D721Med (cell line): ENCODE data around the gene ATP6V1C2.

ENCODE experiments used
- DNase-seq: peaks from one replicate; pipeline ENCODE4 v3.0.0; 2011; ENCODE audit warnings: low spot score; ENCODE audit not compliant: insufficient read length
- FAIRE-seq: peaks from 2 replicates; lab custom pipeline; 2011; peaks lifted over from hg19 to GRCh38; lab: Jason Lieb, UNC
- CTCF ChIP-seq: IDR thresholded peaks from 2 replicates; pipeline ENCODE4 v1.5.1; 2012; ENCODE audit warnings: mild to moderate bottlenecking, control low read depth; ENCODE audit not compliant: insufficient read depth; ENCODE audit errors: missing control alignments

ATP6V1C2 gene

GRCh38 chr2:10792001-10792634, 70.7 kb downstream of the ATP6V1C2 start:
- no peak for TF ChIP-seq CTCF
- DNase-seq: no peak
- no peak for FAIRE-seq

- no peak for TF ChIP-seq CTCF
- DNase-seq: no peak
- FAIRE-seq: no peak
Observed at GRCh38 chr2:10792660-10793400, 71.4 kb downstream of the ATP6V1C2 start.

- TF ChIP-seq CTCF: no peak
- FAIRE-seq (no peak), DNase-seq (no peak)
Observed at GRCh38 chr2:10793816-10794215, 72.4 kb downstream of the ATP6V1C2 start.

GRCh38 chr2:10794876-10795275, 73.4 kb downstream of the ATP6V1C2 start:
- no peak for DNase-seq
- FAIRE-seq: no peak
- no peak for TF ChIP-seq CTCF

- no peak for TF ChIP-seq CTCF
- no peak for FAIRE-seq
- DNase-seq: no peak
Observed at GRCh38 chr2:10795508-10796046, 74.1 kb downstream of the ATP6V1C2 start.

GRCh38 chr2:10796703-10797102, 75.3 kb downstream of the ATP6V1C2 start:
- no peak for TF ChIP-seq CTCF
- DNase-seq (no peak), FAIRE-seq (no peak)

- TF ChIP-seq CTCF: peak; percentile 14
- FAIRE-seq (no peak), DNase-seq (no peak)
Observed at GRCh38 chr2:10798783-10799182, 77.4 kb downstream of the ATP6V1C2 start.
